Activated naive CD4-positive, alpha-beta T cell treated with anti-CD3 and anti-CD28 coated beads for 36 hours (primary cell): ENCODE data around the gene PLEKHA8. TPM values are rescaled to one million over a fixed set of nuclear protein-coding genes. Genes with fewer than 3 reads are reported as not detected.
"Not testable (repeated sequence)": the region's sequence is repeated elsewhere in the genome, so short reads cannot be mapped to it uniquely, and the experiment has no call there.

Experiments
- CTCF ChIA-PET: fragments of 350-600 bp; sonication (Branson Sonifier 250); formaldehyde crosslinking; loops from one replicate; lab custom pipeline; 2021; ENCODE audit warnings: antibody characterized with exemption; lab: Charles Lee
- DNase-seq: peaks from one replicate; pipeline ENCODE4 v3.0.0-alpha.2; 2020
- H3K27ac Mint-ChIP-seq: one replicate; pipeline ENCODE4 v1.8.0; 2021; ENCODE audit warnings: mild to moderate bottlenecking, mixed read lengths
- H3K27me3 Mint-ChIP-seq: one replicate; pipeline ENCODE4 v1.8.0; 2021; ENCODE audit warnings: low read depth, mixed read lengths
- H3K36me3 Mint-ChIP-seq: one replicate; pipeline ENCODE4 v1.8.0; 2021; ENCODE audit warnings: low read depth, mixed read lengths
- H3K4me1 Mint-ChIP-seq: one replicate; pipeline ENCODE4 v1.8.0; 2021; ENCODE audit warnings: low read depth, mixed read lengths
- H3K4me3 Mint-ChIP-seq: one replicate; pipeline ENCODE4 v1.8.0; 2021; ENCODE audit warnings: mild to moderate bottlenecking, moderate library complexity, mixed read lengths
- H3K9me3 Mint-ChIP-seq: one replicate; pipeline ENCODE4 v1.8.0; 2021; ENCODE audit warnings: mixed read lengths
- intact Hi-C: fragments of 100-400 bp; cut with micrococcal nuclease; formaldehyde crosslinking; loops from one replicate; pipeline ENCODE4 v1.15.1; 2023
- total RNA-seq, 2 experiments: library from RNA; stranded (reverse); gene quantifications; one replicate each; pipeline ENCODE4 v1.2.3, GENCODE V29; 2021

PLEKHA8 gene
- total RNA-seq, 2 experiments from 2014 or later = 8.7 to 10.1 TPM

- no peaks in the 10 kb centered on the region for H3K9me3 Mint-ChIP-seq
- no peak overlapping the region for H3K27ac Mint-ChIP-seq
- H3K36me3 Mint-ChIP-seq = peaks cover 16% of the 10 kb centered on the region
- no peaks in the 10 kb centered on the region for H3K27me3 Mint-ChIP-seq
- H3K4me1 Mint-ChIP-seq = no peaks in the 10 kb centered on the region
- H3K4me3 Mint-ChIP-seq = no peak overlapping the region
- no peak for DNase-seq
- CTCF ChIA-PET = no interaction called here
- intact Hi-C loops = no loop called here
These were observed 18.0 kb downstream of the PLEKHA8 start for GRCh38 chr7:30046127-30046770.

GRCh38 chr7:30047124-30047523 is 18.9 kb downstream of the PLEKHA8 start:
- CTCF ChIA-PET = no interaction called here
- Mint-ChIP-seq H3K27ac (no peak overlapping the region), H3K4me3 (no peak overlapping the region), H3K9me3 (no peaks in the 10 kb centered on the region), H3K4me1 (no peaks in the 10 kb centered on the region), H3K27me3 (no peaks in the 10 kb centered on the region), H3K36me3 (peaks cover 16% of the 10 kb centered on the region)
- intact Hi-C loops = no loop called here
- no peak for DNase-seq

- peaks cover 16% of the 10 kb centered on the region for H3K36me3 Mint-ChIP-seq
- H3K27me3 Mint-ChIP-seq = no peaks in the 10 kb centered on the region
- intact Hi-C loops = no loop called here
- no peaks in the 10 kb centered on the region for H3K4me1 Mint-ChIP-seq
- H3K9me3 Mint-ChIP-seq = no peaks in the 10 kb centered on the region
- no peak for DNase-seq
- H3K27ac Mint-ChIP-seq = no peak overlapping the region
- CTCF ChIA-PET = interaction anchor here (1.0 kb wide), 1 partner anchor 13 kb away, joined by 5 read pairs; no protein-coding TSS in a partner anchor
- H3K4me3 Mint-ChIP-seq = no peak overlapping the region
These were observed 20.4 kb downstream of the PLEKHA8 start for GRCh38 chr7:30048582-30048981.

GRCh38 chr7:30049173-30049572 is 21.0 kb downstream of the PLEKHA8 start:
- CTCF ChIA-PET = interaction anchor here (1.0 kb wide), 1 partner anchor 12 kb away, joined by 5 read pairs; no protein-coding TSS in a partner anchor
- no peaks in the 10 kb centered on the region for H3K27me3 Mint-ChIP-seq
- H3K27ac Mint-ChIP-seq = no peak overlapping the region
- intact Hi-C loops = no loop called here
- no peak overlapping the region for H3K4me3 Mint-ChIP-seq
- no peaks in the 10 kb centered on the region for H3K4me1 Mint-ChIP-seq
- H3K36me3 Mint-ChIP-seq = peaks cover 16% of the 10 kb centered on the region
- H3K9me3 Mint-ChIP-seq = no peaks in the 10 kb centered on the region
- DNase-seq = no peak

GRCh38 chr7:30053068-30053467 is 24.9 kb downstream of the PLEKHA8 start:
- peaks cover 7% of the 10 kb centered on the region for H3K36me3 Mint-ChIP-seq
- CTCF ChIA-PET = interaction anchor here (1.6 kb wide), 1 partner anchor 10 kb away, joined by 8 read pairs; no protein-coding TSS in a partner anchor
- no peak overlapping the region for H3K4me3 Mint-ChIP-seq

GRCh38 chr7:30057741-30058140 is 29.5 kb downstream of the PLEKHA8 start:
- intact Hi-C loops = no loop called here
- peaks cover 5% of the 10 kb centered on the region for H3K4me1 Mint-ChIP-seq
- CTCF ChIA-PET = no interaction called here
- H3K27ac Mint-ChIP-seq = no peak overlapping the region
- peaks cover 6% of the 10 kb centered on the region for H3K36me3 Mint-ChIP-seq
- no peaks in the 10 kb centered on the region for H3K27me3 Mint-ChIP-seq
- no peaks in the 10 kb centered on the region for H3K9me3 Mint-ChIP-seq
- H3K4me3 Mint-ChIP-seq = no peak overlapping the region
- no peak for DNase-seq

More at GRCh38 chr7:30053068-30053467, 24.9 kb downstream of the PLEKHA8 start:
- Mint-ChIP-seq H3K27me3 (no peaks in the 10 kb centered on the region), H3K27ac (no peak overlapping the region), H3K9me3 (no peaks in the 10 kb centered on the region), H3K4me1 (no peaks in the 10 kb centered on the region)
- intact Hi-C loops = no loop called here
- no peak for DNase-seq

- not testable (repeated sequence) for H3K4me1 Mint-ChIP-seq, H3K27ac Mint-ChIP-seq, H3K27me3 Mint-ChIP-seq, H3K9me3 Mint-ChIP-seq, H3K4me3 Mint-ChIP-seq
- intact Hi-C loops = loop anchor here (1.0 to 5.0 kb wide), 6 partner anchors 35 to 1139 kb away; partner anchors contain the start of gene FKBP14
- peak; percentile 61 for DNase-seq
- peaks cover 15% of the 10 kb centered on the region for H3K36me3 Mint-ChIP-seq
- CTCF ChIA-PET = interaction anchor here (0.6 to 3.4 kb wide), 26 partner anchors 9 to 534 kb away, joined by 3 to 16 read pairs (median 4); partner anchors contain the start of genes FKBP14 and PLEKHA8
These were observed 33.6 kb downstream of the PLEKHA8 start for GRCh38 chr7:30061786-30062185.

- Mint-ChIP-seq H3K4me3 (no peak overlapping the region), H3K4me1 (peaks cover 5% of the 10 kb centered on the region), H3K27ac (no peak overlapping the region), H3K9me3 (no peaks in the 10 kb centered on the region), H3K27me3 (no peaks in the 10 kb centered on the region), H3K36me3 (peaks cover 10% of the 10 kb centered on the region)
- no peak for DNase-seq
- CTCF ChIA-PET = interaction anchor here (0.8 to 3.4 kb wide), 14 partner anchors 10 to 314 kb away, joined by 3 to 16 read pairs (median 4); no protein-coding TSS in a partner anchor
- intact Hi-C loops = loop anchor here (1.0 to 5.0 kb wide), 6 partner anchors 36 to 1140 kb away; partner anchors contain the start of gene FKBP14
These were observed 34.4 kb downstream of the PLEKHA8 start for GRCh38 chr7:30062587-30062986.

GRCh38 chr7:30065746-30066145 is 37.5 kb downstream of the PLEKHA8 start:
- Mint-ChIP-seq H3K27me3 (no peaks in the 10 kb centered on the region), H3K9me3 (no peaks in the 10 kb centered on the region), H3K27ac (no peak overlapping the region), H3K4me1 (peaks cover 5% of the 10 kb centered on the region), H3K4me3 (no peak overlapping the region), H3K36me3 (peaks cover 10% of the 10 kb centered on the region)
- DNase-seq = no peak
- CTCF ChIA-PET = interaction anchor here (0.6 to 1.3 kb wide), 2 partner anchors 9 to 35 kb away, joined by 3 read pairs; no protein-coding TSS in a partner anchor
- intact Hi-C loops = no loop called here

- no peak overlapping the region for H3K27ac Mint-ChIP-seq
- no peaks in the 10 kb centered on the region for H3K27me3 Mint-ChIP-seq
- intact Hi-C loops = no loop called here
- no peaks in the 10 kb centered on the region for H3K9me3 Mint-ChIP-seq
- H3K4me1 Mint-ChIP-seq = peaks cover 1% of the 10 kb centered on the region
- no peak for DNase-seq
- peaks cover 11% of the 10 kb centered on the region for H3K36me3 Mint-ChIP-seq
- H3K4me3 Mint-ChIP-seq = no peak overlapping the region
- CTCF ChIA-PET = no interaction called here
These were observed 38.5 kb downstream of the PLEKHA8 start for GRCh38 chr7:30066687-30067086.

- no peak overlapping the region for H3K27ac Mint-ChIP-seq
- peaks cover 10% of the 10 kb centered on the region for H3K36me3 Mint-ChIP-seq
- CTCF ChIA-PET = no interaction called here
- no peak for DNase-seq
- intact Hi-C loops = no loop called here
- H3K9me3 Mint-ChIP-seq = no peaks in the 10 kb centered on the region
- no peaks in the 10 kb centered on the region for H3K4me1 Mint-ChIP-seq
- H3K27me3 Mint-ChIP-seq = no peaks in the 10 kb centered on the region
- H3K4me3 Mint-ChIP-seq = no peak overlapping the region
These were observed 39.9 kb downstream of the PLEKHA8 start for GRCh38 chr7:30068117-30068516.

GRCh38 chr7:30069096-30069867 is 41.1 kb downstream of the PLEKHA8 start:
- DNase-seq = no peak
- Mint-ChIP-seq H3K9me3 (no peaks in the 10 kb centered on the region), H3K27ac (no peak overlapping the region), H3K4me1 (no peaks in the 10 kb centered on the region), H3K4me3 (no peak overlapping the region), H3K36me3 (peaks cover 6% of the 10 kb centered on the region), H3K27me3 (no peaks in the 10 kb centered on the region)
- CTCF ChIA-PET = no interaction called here
- intact Hi-C loops = no loop called here
